ENCODE data around the gene MCTP2. TPM values are rescaled to one million over a fixed set of nuclear protein-coding genes. Genes with fewer than 3 reads are reported as not detected.

MCTP2 gene
- total RNA-seq, 1 donor from 2014 or later, result 1.5 TPM

DNA sequence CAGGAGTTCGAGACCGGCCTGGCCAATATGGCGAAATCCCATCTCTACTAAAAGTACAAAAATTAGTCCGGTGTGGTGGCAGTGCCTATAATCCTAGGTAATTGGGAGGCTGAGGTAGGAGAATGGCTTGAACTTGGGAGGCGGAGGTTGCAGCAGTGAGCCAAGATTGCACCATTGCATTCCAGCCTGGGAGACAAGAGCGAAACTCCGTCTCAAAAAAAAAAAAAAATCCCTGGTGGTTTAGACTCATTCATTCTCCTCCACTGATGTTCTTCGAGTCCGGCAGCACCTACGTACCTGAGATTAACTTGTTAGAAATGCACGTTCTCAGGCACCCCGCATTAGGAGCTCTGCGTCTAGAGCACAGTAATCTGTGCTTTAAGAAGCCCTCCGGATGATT lies 3.7 kb downstream of the MCTP2 start:
- no peaks in the 10 kb centered on the region for H3K36me3 Mint-ChIP-seq (ENCODE audit: low read depth, unreplicated experiment)
- H3K9me3 Mint-ChIP-seq (ENCODE audit: unreplicated experiment), result no peaks in the 10 kb centered on the region
- peaks cover 4% of the 10 kb centered on the region for H3K27me3 Mint-ChIP-seq (ENCODE audit: unreplicated experiment)
- no peak for DNase-seq (ENCODE audit: low spot score)
- peaks cover 4% of the 10 kb centered on the region for H3K4me1 Mint-ChIP-seq (ENCODE audit: unreplicated experiment)
- H3K27ac Mint-ChIP-seq (ENCODE audit: unreplicated experiment), result no peak overlapping the region
- TF ChIP-seq, protein P1, sequence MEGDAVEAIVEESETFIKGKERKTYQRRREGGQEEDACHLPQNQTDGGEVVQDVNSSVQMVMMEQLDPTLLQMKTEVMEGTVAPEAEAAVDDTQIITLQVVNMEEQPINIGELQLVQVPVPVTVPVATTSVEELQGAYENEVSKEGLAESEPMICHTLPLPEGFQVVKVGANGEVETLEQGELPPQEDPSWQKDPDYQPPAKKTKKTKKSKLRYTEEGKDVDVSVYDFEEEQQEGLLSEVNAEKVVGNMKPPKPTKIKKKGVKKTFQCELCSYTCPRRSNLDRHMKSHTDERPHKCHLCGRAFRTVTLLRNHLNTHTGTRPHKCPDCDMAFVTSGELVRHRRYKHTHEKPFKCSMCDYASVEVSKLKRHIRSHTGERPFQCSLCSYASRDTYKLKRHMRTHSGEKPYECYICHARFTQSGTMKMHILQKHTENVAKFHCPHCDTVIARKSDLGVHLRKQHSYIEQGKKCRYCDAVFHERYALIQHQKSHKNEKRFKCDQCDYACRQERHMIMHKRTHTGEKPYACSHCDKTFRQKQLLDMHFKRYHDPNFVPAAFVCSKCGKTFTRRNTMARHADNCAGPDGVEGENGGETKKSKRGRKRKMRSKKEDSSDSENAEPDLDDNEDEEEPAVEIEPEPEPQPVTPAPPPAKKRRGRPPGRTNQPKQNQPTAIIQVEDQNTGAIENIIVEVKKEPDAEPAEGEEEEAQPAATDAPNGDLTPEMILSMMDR (IDR thresholded peaks at IDR 0.05; ENCODE audit: unreplicated experiment), result no peak
- no peak overlapping the region for H3K4me3 Mint-ChIP-seq (ENCODE audit: unreplicated experiment)

DNA sequence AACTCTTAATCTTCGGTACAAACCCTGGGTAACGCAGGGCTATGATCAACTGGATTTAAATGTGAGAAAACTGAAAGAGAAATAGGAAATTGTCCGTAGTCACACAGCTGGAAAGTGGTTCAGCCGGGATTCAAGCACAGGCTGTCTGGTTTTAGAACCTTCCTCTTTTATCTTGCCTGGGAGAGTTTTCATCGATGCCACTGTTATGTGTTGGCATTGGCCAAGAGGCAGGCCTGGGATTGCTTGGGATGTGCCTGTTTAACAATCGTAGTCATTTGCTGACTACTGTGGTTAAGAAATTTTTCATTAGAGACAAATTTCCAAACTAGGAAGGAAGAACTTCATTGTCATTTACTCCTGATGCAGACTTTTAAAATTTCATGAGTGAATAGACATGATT lies 4.3 kb downstream of the MCTP2 start:
- H3K4me1 Mint-ChIP-seq (ENCODE audit: unreplicated experiment), result peaks cover under 1% of the 10 kb centered on the region
- H3K27ac Mint-ChIP-seq (ENCODE audit: unreplicated experiment), result no peak overlapping the region
- no peak overlapping the region for H3K4me3 Mint-ChIP-seq (ENCODE audit: unreplicated experiment)
- H3K36me3 Mint-ChIP-seq (ENCODE audit: low read depth, unreplicated experiment), result no peaks in the 10 kb centered on the region
- no peaks in the 10 kb centered on the region for H3K9me3 Mint-ChIP-seq (ENCODE audit: unreplicated experiment)
- H3K27me3 Mint-ChIP-seq (ENCODE audit: unreplicated experiment), result peaks cover 4% of the 10 kb centered on the region
- TF ChIP-seq, protein P1 (IDR thresholded peaks at IDR 0.05; ENCODE audit: unreplicated experiment), result no peak
- no peak for DNase-seq (ENCODE audit: low spot score)

DNA sequence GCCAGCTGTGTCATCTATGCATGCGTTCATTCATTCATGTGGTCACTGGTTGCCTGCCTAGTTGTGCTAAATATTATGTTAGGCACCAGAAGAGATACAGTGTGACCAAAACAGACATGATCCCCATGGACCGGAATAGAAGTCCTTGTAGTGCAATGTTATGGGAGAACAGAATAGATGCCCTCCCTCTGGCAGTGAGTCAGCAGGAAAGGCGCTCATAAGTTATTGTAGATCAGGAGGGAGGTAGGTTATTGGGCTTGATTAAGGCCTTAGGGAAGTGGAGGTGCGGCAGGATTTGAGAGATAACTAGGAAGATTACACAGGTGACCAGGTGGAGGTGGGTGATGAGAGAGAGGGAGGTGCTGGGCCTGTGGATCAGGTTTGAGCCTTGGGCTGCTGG lies 5.2 kb downstream of the MCTP2 start:
- no peak overlapping the region for H3K4me3 Mint-ChIP-seq (ENCODE audit: unreplicated experiment)
- H3K27ac Mint-ChIP-seq (ENCODE audit: unreplicated experiment), result no peak overlapping the region
- H3K9me3 Mint-ChIP-seq (ENCODE audit: unreplicated experiment), result no peaks in the 10 kb centered on the region
- peaks cover 4% of the 10 kb centered on the region for H3K27me3 Mint-ChIP-seq (ENCODE audit: unreplicated experiment)
- DNase-seq (ENCODE audit: low spot score), result no peak
- no peaks in the 10 kb centered on the region for H3K4me1 Mint-ChIP-seq (ENCODE audit: unreplicated experiment)
- H3K36me3 Mint-ChIP-seq (ENCODE audit: low read depth, unreplicated experiment), result no peaks in the 10 kb centered on the region
- TF ChIP-seq, protein P1 (IDR thresholded peaks at IDR 0.05; ENCODE audit: unreplicated experiment), result no peak

DNA sequence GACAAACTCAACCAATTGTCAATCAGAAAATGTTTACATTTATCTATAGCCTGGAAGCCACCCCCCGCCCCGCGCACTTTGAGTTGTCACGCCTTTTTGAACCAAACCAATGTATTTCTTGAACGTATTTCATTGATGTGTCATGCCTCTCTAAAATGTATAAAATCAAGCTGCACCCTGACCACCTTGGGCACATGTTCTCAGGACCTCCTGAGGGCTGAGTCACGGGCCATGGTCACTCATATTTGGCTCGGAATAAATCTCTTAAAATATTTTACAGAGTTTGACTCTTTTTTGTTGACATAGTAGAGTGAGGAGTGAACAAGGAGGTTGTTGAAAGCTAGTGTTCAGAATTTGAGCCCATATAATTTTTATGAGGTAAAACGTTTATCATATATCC lies 6.5 kb downstream of the MCTP2 start:
- Mint-ChIP-seq H3K9me3 (ENCODE audit: unreplicated experiment) (no peaks in the 10 kb centered on the region), H3K4me3 (ENCODE audit: unreplicated experiment) (no peak overlapping the region), H3K27me3 (ENCODE audit: unreplicated experiment) (peaks cover 2% of the 10 kb centered on the region), H3K4me1 (ENCODE audit: unreplicated experiment) (no peaks in the 10 kb centered on the region), H3K27ac (ENCODE audit: unreplicated experiment) (no peak overlapping the region), H3K36me3 (ENCODE audit: low read depth, unreplicated experiment) (no peaks in the 10 kb centered on the region)
- DNase-seq (ENCODE audit: low spot score), result no peak
- TF ChIP-seq, protein P1 (IDR thresholded peaks at IDR 0.05; ENCODE audit: unreplicated experiment), result no peak

DNA sequence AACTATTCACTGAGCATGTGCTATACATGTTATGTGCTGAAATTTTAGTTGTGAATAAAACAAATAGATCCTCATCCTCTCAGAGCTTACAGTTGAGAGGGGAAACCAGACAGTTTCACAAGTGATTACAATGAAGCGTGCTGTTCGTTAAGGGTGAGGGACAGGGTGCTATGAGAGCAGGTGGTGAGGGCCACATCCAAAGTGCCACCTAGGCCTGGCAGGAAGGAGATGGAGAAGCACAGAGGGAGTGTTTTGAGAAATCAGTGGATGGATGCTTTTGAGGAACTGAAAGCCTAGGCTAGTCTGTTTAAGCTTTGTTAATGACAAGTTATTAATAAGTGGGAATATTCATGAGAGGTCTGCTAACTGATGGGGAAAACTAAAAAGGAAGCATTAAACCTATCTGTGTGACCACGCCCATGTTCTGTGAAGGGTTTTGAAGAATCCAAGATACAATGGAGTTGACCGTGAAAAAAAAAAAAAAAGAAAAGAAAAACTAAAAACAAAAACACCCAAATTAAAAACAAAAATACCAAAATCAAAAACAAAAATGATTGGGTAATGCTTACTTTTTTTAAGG lies 7.3 kb downstream of the MCTP2 start:
- Mint-ChIP-seq H3K9me3 (ENCODE audit: unreplicated experiment) (no peaks in the 10 kb centered on the region), H3K4me3 (ENCODE audit: unreplicated experiment) (no peak overlapping the region), H3K27ac (ENCODE audit: unreplicated experiment) (no peak overlapping the region)

More for the DNA sequence above, 7.3 kb downstream of the MCTP2 start:
- no peaks in the 10 kb centered on the region for H3K36me3 Mint-ChIP-seq (ENCODE audit: low read depth, unreplicated experiment)
- peaks cover 2% of the 10 kb centered on the region for H3K27me3 Mint-ChIP-seq (ENCODE audit: unreplicated experiment)
- H3K4me1 Mint-ChIP-seq (ENCODE audit: unreplicated experiment), result no peaks in the 10 kb centered on the region
- TF ChIP-seq, protein P1 (IDR thresholded peaks at IDR 0.05; ENCODE audit: unreplicated experiment), result no peak
- no peak for DNase-seq (ENCODE audit: low spot score)
